ENCODE data around the gene LDAH. TPM values are rescaled to one million over a fixed set of nuclear protein-coding genes. Genes with fewer than 3 reads are reported as not detected.

Gene LDAH
- total and polyA plus RNA-seq, 2 experiments from 2014 or later = 15.2 to 21.1 TPM

GRCh38 chr2:20832606-20833005 is 9.7 kb upstream of the LDAH start:
- Histone ChIP-seq H3K27ac (no peak overlapping the region), H3K27me3 (no peaks in the 10 kb centered on the region), H3K36me3 (no peaks in the 10 kb centered on the region), H3K9me3 (ENCODE audit: low read depth) (no peaks in the 10 kb centered on the region), H3K4me3 (no peak overlapping the region), H3K4me1 (ENCODE audit: low read depth) (no peaks in the 10 kb centered on the region)
- no peak for TF ChIP-seq CTCF (IDR thresholded peaks at IDR 0.05; ENCODE audit: low read depth, low read length)
- DNase-seq (ENCODE audit: low read depth in 1 of 2, low spot score in 1 of 2) = no peak

DNA sequence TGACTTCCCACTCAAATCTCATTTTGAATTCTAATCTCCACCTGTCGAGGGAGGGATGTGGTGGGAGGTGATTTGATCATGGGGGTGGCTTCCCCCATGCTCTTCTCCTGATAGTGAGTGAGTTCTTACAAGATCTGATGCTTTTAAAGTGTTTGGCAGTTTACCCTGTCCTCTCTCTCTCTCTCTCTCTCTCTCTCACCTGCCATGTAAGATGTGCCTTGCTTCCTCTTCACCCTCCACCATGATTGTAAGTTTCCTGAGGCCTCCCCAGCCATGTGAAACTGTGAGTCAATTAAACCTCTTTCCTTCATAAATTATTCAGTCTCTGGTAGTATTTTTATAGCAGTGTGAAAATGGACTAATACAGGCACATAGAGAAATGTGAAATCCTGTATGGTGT is 7.0 kb upstream of the LDAH start:
- no peak for DNase-seq (ENCODE audit: low read depth in 1 of 2, low spot score in 1 of 2)
- H3K4me1 ChIP-seq (ENCODE audit: low read depth) = no peaks in the 10 kb centered on the region
- no peaks in the 10 kb centered on the region for H3K36me3 ChIP-seq
- H3K27me3 ChIP-seq = peaks cover 5% of the 10 kb centered on the region
- H3K9me3 ChIP-seq (ENCODE audit: low read depth) = no peaks in the 10 kb centered on the region
- no peak for TF ChIP-seq CTCF (IDR thresholded peaks at IDR 0.05; ENCODE audit: low read depth, low read length)
- no peak overlapping the region for H3K27ac ChIP-seq
- H3K4me3 ChIP-seq = no peak overlapping the region

DNA sequence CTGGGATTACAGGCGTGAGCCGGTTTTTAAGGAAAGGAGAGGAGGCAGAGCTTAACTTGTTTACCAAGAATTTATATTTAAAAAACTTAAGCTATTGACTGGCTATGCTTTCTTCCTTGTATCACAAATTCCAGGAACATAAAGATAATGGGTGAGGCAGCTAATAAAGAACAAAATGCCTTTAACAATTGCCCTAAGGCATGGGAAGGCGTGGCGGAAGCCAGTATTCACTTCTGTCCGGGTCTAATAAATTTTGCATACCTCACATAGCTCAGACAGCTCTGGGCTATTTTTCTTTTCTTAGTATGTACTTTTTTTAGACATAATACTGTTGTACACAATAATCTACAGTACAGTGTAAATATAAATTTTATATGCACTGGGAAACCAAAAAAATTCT is 1.0 kb upstream of the LDAH start:
- no peak for DNase-seq (ENCODE audit: low read depth in 1 of 2, low spot score in 1 of 2)
- TF ChIP-seq CTCF (IDR thresholded peaks at IDR 0.05; ENCODE audit: low read depth, low read length) = no peak
- peaks cover 3% of the 10 kb centered on the region for H3K4me1 ChIP-seq (ENCODE audit: low read depth)
- H3K9me3 ChIP-seq (ENCODE audit: low read depth) = no peaks in the 10 kb centered on the region
- H3K27ac ChIP-seq = no peak overlapping the region
- no peak overlapping the region for H3K4me3 ChIP-seq
- no peaks in the 10 kb centered on the region for H3K36me3 ChIP-seq
- peaks cover 15% of the 10 kb centered on the region for H3K27me3 ChIP-seq

DNA sequence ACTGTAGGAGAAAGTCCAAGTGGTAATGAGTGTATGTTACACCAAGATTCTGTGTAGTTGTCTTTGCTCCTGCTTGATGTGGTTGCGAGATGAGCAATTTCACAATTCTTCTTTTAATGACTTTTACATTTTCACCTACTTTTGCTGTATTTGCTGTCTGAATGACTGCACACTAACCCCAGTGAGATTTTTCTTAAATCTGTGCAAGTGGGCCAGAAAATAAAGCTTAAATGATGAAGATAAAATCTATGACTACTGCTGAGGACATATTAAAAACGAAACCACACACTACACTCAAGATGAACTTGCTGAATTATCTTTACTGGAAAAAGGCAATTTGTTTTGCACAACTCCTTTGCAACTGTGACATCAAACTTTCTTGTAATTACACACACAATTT is 4.1 kb downstream of the LDAH start:
- H3K9me3 ChIP-seq (ENCODE audit: low read depth) = no peaks in the 10 kb centered on the region
- H3K36me3 ChIP-seq = no peaks in the 10 kb centered on the region
- H3K4me1 ChIP-seq (ENCODE audit: low read depth) = peaks cover 3% of the 10 kb centered on the region
- no peak for DNase-seq (ENCODE audit: low read depth in 1 of 2, low spot score in 1 of 2)
- no peaks in the 10 kb centered on the region for H3K27me3 ChIP-seq
- H3K4me3 ChIP-seq = no peak overlapping the region
- no peak for TF ChIP-seq CTCF (IDR thresholded peaks at IDR 0.05; ENCODE audit: low read depth, low read length)
- no peak overlapping the region for H3K27ac ChIP-seq

GRCh38 chr2:20815216-20815615 is 7.7 kb downstream of the LDAH start:
- Histone ChIP-seq H3K4me1 (ENCODE audit: low read depth) (no peaks in the 10 kb centered on the region), H3K27ac (no peak overlapping the region)
- TF ChIP-seq CTCF (IDR thresholded peaks at IDR 0.05; ENCODE audit: low read depth, low read length) = no peak

DNA sequence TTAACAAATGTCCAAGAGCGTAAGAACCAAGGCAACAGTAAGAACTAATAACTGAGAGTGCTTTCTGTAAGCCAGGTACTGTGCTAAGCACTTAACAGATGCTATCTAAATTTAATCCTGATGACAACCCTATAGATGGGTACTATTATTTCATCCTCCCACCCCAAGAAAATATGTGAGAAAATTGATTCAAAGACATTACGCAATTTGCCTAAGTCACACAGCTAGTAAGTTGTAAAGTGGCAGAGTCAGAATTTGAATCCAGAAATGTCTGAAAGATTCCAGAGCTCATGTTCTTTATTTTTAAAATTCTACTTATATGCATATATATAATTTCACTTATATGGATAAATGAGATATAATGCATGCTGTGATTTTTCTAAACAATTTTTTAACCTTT is 10.1 kb downstream of the LDAH start:
- no peaks in the 10 kb centered on the region for H3K27me3 ChIP-seq
- no peak for DNase-seq (ENCODE audit: low read depth in 1 of 2, low spot score in 1 of 2)
- H3K4me3 ChIP-seq = no peak overlapping the region
- no peak for TF ChIP-seq CTCF (IDR thresholded peaks at IDR 0.05; ENCODE audit: low read depth, low read length)
- H3K27ac ChIP-seq = no peak overlapping the region
- H3K36me3 ChIP-seq = no peaks in the 10 kb centered on the region
- no peaks in the 10 kb centered on the region for H3K9me3 ChIP-seq (ENCODE audit: low read depth)
- H3K4me1 ChIP-seq (ENCODE audit: low read depth) = no peaks in the 10 kb centered on the region

More at GRCh38 chr2:20815216-20815615, 7.7 kb downstream of the LDAH start:
- no peaks in the 10 kb centered on the region for H3K27me3 ChIP-seq
- no peaks in the 10 kb centered on the region for H3K9me3 ChIP-seq (ENCODE audit: low read depth)
- H3K36me3 ChIP-seq = no peaks in the 10 kb centered on the region
- DNase-seq (ENCODE audit: low read depth in 1 of 2, low spot score in 1 of 2) = no peak
- no peak overlapping the region for H3K4me3 ChIP-seq
